Astrocyte of the cerebellum (primary cell): Measurements from ENCODE around the gene RNF14.

ENCODE experiments used
- DNase-seq: peaks from one replicate; pipeline ENCODE4 v3.0.0-alpha.2; 2011; ENCODE audit warnings: low read depth
- H3K4me3 ChIP-seq: 2 replicates; pipeline ENCODE4 v1.5.1; 2011; ENCODE audit warnings: mild to moderate bottlenecking, low read depth, low read length, moderate library complexity
- CTCF ChIP-seq: IDR thresholded peaks from 2 replicates; pipeline ENCODE4 v1.5.1; 2012; ENCODE audit warnings: low read length, low read depth, moderate library complexity, mild to moderate bottlenecking; ENCODE audit errors: missing control alignments
- in situ Hi-C: cut with HindIII; loops from 2 replicates; pipeline ENCODE4 v1.10.0; 2017; ENCODE audit warnings: low sequenced_read_pairs

Gene RNF14

GRCh38 chr5:141928051-141928450 lies 40.9 kb upstream of the RNF14 start:
- in situ Hi-C loops: no loop called here
- TF ChIP-seq CTCF: no peak
- DNase-seq: no peak
- no peak overlapping the region for H3K4me3 ChIP-seq

- H3K4me3 ChIP-seq: no peak overlapping the region
- no peak for DNase-seq
- no peak for TF ChIP-seq CTCF
- in situ Hi-C loops: no loop called here
Measured at GRCh38 chr5:141929398-141930058, 39.4 kb upstream of the RNF14 start.

GRCh38 chr5:141931694-141932093 lies 37.2 kb upstream of the RNF14 start:
- H3K4me3 ChIP-seq: no peak overlapping the region
- no peak for DNase-seq
- TF ChIP-seq CTCF: no peak
- in situ Hi-C loops: no loop called here

- in situ Hi-C loops: no loop called here
- no peak for DNase-seq
- H3K4me3 ChIP-seq: no peak overlapping the region
- no peak for TF ChIP-seq CTCF
Measured at GRCh38 chr5:141933151-141933550, 35.8 kb upstream of the RNF14 start.

DNA sequence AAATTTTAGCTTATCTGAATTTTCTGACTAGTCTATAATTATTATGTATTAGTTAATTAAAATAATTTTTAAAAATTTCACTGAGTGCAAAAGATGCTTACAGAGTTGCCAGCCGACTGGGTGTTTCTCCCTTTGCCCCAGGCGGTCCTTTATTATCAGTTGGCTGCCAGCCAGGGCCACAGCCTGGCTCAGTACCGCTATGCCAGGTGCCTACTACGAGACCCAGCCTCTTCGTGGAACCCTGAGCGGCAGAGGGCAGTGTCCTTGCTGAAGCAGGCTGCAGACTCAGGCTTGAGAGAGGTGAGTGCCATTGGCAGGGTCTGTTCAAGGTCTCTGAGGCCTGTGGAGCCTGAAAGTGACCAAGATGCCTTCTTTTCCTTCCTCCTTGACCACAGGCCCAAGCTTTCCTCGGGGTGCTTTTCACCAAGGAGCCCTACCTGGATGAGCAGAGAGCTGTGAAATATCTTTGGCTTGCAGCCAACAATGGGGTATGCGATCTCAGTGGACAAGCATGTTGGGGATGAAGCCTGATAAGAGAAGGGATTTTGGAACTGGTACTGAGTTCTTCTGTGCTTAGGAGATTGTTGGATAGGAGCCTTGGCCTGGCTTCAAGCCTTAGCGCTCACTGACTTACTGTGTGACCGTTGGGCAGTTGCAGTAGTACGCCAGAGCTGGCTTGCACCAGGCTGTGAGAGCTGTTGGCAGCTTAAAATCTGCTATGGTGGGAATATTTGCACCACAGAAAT lies 34.6 kb upstream of the RNF14 start:
- in situ Hi-C loops: no loop called here
- H3K4me3 ChIP-seq: no peak overlapping the region
- no peak for TF ChIP-seq CTCF
- DNase-seq: no peak

DNA sequence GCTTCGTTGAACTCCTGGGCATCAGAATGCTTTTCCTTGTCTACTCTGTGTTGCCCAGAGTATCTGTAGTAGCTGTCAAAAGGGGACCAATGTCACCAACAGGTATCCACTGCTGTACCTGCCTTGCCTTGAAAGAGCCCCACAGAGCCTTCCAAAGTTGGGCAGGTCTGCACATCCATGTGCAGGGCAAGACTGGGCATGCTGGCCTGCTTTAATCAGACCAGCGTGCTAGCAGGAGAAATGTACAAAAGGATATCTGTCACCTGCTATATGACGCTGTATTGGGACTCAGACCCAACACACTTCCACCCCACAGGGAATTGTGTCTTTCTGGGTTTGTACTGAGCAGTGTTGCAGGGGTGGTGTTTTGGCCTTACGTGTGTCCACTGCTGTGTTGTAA lies 33.4 kb upstream of the RNF14 start:
- no peak for DNase-seq
- no peak for TF ChIP-seq CTCF
- no peak overlapping the region for H3K4me3 ChIP-seq
- in situ Hi-C loops: no loop called here
